ENCODE results near the gene TMTC2.

The TMTC2 gene

DNA sequence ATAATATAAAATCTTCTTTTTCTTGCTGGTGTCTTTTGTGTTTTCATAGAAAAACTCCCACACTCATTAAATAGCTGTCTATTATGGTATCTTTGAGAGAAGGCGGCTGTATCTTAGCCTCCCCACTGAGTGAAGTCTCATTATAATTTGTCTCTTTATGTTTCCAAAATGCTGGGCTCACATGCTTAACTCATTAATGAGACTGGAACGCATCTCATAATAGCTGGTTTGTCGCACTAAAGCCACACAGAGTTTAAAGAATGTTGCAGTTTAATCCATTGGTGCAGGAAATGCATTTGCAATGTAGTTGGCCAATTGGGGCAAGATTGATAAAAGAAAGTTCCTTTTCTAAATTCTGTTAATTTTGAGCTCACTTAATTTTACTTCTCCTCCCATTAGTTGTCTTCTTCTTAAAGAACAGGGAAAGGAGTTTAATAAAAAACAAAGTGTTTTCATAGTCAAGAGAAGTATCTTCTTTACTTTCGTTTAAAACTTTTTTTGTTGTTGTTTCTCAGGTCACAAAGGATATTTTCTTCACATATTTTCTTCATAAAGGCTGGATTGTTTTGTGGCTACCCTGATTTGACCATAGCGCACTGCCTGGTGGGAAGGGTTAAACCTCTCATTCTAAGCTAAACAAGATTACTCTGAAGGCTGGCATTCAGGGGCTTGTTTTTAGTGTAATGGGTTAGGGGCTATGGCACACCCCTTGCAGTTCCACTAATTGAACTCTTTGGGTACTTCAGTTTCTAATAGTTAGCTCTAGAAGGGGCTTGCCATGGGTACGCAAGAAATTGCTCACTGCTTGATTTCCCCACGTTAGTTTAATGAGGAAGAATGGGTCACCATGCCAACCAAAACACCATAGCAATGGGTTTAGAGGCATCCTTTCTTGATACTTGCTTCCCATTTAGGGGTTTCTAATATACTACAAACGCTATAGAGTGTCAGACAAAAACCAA, 197.0 kb downstream of the TMTC2 start:
- TF ChIP-seq, protein P1, sequence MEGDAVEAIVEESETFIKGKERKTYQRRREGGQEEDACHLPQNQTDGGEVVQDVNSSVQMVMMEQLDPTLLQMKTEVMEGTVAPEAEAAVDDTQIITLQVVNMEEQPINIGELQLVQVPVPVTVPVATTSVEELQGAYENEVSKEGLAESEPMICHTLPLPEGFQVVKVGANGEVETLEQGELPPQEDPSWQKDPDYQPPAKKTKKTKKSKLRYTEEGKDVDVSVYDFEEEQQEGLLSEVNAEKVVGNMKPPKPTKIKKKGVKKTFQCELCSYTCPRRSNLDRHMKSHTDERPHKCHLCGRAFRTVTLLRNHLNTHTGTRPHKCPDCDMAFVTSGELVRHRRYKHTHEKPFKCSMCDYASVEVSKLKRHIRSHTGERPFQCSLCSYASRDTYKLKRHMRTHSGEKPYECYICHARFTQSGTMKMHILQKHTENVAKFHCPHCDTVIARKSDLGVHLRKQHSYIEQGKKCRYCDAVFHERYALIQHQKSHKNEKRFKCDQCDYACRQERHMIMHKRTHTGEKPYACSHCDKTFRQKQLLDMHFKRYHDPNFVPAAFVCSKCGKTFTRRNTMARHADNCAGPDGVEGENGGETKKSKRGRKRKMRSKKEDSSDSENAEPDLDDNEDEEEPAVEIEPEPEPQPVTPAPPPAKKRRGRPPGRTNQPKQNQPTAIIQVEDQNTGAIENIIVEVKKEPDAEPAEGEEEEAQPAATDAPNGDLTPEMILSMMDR (conservative IDR thresholded peaks at IDR 0.05; ENCODE audit: low read depth, low read length) = no peak
- DNase-seq (ENCODE audit: low read depth) = no peak
- H3K4me3 ChIP-seq (ENCODE audit: low read length) = no peak overlapping the region

DNA sequence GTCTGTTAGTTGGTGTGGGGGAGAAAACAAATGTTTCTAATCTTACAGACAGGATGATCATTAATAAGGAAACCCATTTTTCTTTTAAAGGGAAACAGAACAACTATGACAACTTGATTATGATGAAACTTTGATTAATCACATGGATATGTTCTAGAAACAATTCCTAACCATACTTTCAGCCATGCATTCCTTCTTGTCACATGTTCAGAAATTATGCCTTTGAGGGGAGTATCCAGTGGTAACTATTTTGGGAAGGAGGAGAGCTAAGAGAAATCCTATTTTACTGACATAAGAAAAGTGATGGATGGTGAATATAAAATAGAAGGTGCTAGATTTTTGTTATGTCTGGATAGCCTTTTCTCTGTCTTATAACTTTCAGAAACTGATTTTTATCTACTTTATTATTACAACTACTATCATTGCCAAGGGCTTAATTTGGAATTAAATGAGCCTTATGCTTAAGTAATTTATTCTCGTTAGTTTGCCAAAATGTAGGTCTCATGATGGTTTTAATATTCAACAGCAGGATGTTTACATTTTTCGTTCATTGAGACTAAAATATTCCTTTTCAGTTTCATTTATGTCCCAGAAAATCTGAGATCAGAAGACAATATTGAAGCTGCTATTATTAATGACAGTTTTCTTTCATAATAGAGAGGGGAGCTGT, 200.1 kb downstream of the TMTC2 start:
- no peak for DNase-seq (ENCODE audit: low read depth)
- no peak overlapping the region for H3K4me3 ChIP-seq (ENCODE audit: low read length)
- TF ChIP-seq, protein P1 (conservative IDR thresholded peaks at IDR 0.05; ENCODE audit: low read depth, low read length) = no peak

DNA sequence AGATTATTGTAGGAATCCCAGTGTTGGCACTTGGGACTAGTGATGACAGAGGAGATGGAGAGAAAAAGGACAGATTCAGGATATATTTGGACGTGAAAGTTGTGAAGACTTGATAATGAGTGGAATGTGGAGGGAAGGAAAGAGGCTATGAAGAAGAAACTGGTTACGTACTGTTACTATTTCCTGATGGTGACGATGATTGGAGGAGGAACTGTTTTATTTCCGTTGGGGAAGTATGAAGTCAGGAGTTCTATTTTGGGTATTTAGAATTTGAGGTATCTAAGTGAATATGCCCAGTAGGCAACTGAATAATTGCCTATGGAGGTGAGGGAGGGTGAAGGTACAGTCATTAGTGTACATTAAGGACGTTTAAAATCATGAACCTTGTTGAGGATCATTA, 207.2 kb downstream of the TMTC2 start:
- DNase-seq (ENCODE audit: low read depth) = no peak

DNA sequence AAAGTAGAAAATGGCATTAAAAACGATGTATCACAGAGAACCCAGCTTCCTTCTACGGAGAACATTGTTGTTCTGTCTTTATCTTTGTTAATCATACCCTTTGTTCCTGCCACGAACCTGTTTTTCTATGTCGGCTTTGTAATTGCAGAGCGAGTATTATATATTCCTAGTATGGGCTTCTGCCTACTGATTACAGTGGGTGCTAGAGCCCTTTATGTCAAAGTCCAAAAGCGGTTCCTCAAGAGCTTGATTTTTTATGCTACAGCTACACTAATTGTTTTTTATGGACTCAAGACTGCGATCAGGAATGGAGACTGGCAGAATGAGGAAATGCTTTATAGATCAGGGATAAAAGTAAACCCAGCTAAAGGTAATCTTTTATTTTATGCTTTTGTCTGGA, 209.6 kb downstream of the TMTC2 start:
- no peak overlapping the region for H3K4me3 ChIP-seq (ENCODE audit: low read length)
- TF ChIP-seq, protein P1 (conservative IDR thresholded peaks at IDR 0.05; ENCODE audit: low read depth, low read length) = no peak

More for the DNA sequence above, 207.2 kb downstream of the TMTC2 start:
- no peak overlapping the region for H3K4me3 ChIP-seq (ENCODE audit: low read length)
- TF ChIP-seq, protein P1 (conservative IDR thresholded peaks at IDR 0.05; ENCODE audit: low read depth, low read length) = no peak

DNA sequence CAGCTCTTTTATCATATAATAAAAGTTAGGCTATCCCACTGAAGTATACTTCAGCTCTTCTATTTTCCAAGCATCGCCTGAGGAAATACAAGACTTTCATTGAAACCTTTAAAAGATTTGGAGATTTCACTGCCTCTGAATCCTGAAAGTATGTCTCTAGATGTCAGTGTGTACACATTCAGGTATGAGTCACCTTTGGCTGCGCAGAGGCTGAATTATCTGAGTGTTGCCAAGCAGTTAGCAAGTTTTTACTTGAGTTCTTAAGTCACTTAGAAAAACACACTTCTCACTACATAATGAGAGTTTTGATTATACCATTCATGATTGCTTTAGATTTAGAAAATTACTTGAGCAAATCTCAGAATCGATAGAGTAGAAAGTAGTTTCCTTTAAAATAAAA, 210.3 kb downstream of the TMTC2 start:
- no peak for DNase-seq (ENCODE audit: low read depth)

More for the DNA sequence above, 209.6 kb downstream of the TMTC2 start:
- no peak for DNase-seq (ENCODE audit: low read depth)

DNA sequence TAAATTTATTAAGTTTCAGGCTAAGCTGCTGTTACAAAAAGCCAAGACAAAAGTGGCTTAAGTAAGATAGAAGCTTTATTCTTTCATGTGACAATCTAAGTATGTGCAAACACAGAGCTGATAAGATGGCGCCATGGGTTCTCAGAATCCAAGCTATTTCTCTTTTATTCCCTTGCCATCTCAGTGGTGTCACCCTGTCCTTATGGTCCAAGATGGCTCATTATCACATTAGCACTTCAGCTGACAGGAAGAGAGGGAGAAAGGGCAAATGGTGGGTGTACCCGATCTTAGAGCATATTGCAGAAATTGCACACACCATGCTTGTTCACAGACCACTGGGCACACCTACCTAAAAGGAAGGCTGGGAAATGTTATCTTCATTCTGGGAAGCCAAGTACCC, 211.7 kb downstream of the TMTC2 start:
- TF ChIP-seq, protein P1 (conservative IDR thresholded peaks at IDR 0.05; ENCODE audit: low read depth, low read length) = no peak
- H3K4me3 ChIP-seq (ENCODE audit: low read length) = no peak overlapping the region
- DNase-seq (ENCODE audit: low read depth) = no peak

More for the DNA sequence above, 210.3 kb downstream of the TMTC2 start:
- H3K4me3 ChIP-seq (ENCODE audit: low read length) = no peak overlapping the region
- TF ChIP-seq, protein P1 (conservative IDR thresholded peaks at IDR 0.05; ENCODE audit: low read depth, low read length) = no peak

Data from retinal pigment epithelial cell (primary cell).